GM19099 (cell line): ENCODE data around the gene LTBP3.

Experiments used
- POLR2A ChIP-seq: IDR thresholded peaks from 3 replicates; pipeline ENCODE4 v1.6.1; 2011; ENCODE audit warnings: low read depth; ENCODE audit not compliant: insufficient read length; ENCODE audit errors: extremely low read depth

Gene LTBP3

DNA sequence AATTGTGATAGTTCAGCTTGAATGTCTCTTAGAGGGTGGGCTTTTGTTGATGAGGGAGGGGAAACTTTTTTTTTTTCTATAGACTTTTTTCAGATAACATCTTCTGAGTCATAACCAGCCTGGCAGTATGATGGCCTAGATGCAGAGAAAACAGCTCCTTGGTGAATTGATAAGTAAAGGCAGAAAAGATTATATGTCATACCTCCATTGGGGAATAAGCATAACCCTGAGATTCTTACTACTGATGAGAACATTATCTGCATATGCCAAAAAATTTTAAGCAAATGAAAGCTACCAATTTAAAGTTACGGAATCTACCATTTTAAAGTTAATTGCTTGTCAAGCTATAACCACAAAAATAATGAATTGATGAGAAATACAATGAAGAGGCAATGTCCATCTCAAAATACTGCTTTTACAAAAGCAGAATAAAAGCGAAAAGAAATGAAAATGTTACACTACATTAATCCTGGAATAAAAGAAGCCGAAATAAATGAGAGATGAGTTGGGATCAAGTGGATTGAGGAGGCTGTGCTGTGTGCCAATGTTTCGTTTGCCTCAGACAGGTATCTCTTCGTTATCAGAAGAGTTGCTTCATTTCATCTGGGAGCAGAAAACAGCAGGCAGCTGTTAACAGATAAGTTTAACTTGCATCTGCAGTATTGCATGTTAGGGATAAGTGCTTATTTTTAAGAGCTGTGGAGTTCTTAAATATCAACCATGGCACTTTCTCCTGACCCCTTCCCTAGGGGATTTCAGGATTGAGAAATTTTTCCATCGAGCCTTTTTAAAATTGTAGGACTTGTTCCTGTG lies 55.4 kb downstream of the LTBP3 start:
- TF ChIP-seq POLR2A: peak; percentile 82

DNA sequence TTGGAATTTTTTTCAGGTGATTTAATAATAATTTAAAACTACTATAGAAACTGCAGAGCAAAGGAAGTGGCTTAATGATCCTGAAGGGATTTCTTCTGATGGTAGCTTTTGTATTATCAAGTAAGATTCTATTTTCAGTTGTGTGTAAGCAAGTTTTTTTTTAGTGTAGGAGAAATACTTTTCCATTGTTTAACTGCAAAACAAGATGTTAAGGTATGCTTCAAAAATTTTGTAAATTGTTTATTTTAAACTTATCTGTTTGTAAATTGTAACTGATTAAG lies 55.9 kb downstream of the LTBP3 start:
- TF ChIP-seq POLR2A: no peak

- TF ChIP-seq POLR2A: no peak
Measured at GRCh38 chr11:65501472-65502273, 56.5 kb downstream of the LTBP3 start.

GRCh38 chr11:65501186-65501471 lies 57.0 kb downstream of the LTBP3 start:
- no peak for TF ChIP-seq POLR2A

DNA sequence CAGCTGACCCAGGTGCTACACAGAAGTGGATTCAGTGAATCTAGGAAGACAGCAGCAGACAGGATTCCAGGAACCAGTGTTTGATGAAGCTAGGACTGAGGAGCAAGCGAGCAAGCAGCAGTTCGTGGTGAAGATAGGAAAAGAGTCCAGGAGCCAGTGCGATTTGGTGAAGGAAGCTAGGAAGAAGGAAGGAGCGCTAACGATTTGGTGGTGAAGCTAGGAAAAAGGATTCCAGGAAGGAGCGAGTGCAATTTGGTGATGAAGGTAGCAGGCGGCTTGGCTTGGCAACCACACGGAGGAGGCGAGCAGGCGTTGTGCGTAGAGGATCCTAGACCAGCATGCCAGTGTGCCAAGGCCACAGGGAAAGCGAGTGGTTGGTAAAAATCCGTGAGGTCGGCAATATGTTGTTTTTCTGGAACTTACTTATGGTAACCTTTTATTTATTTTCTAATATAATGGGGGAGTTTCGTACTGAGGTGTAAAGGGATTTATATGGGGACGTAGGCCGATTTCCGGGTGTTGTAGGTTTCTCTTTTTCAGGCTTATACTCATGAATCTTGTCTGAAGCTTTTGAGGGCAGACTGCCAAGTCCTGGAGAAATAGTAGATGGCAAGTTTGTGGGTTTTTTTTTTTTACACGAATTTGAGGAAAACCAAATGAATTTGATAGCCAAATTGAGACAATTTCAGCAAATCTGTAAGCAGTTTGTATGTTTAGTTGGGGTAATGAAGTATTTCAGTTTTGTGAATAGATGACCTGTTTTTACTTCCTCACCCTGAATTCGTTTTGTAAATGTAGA lies 57.6 kb downstream of the LTBP3 start:
- TF ChIP-seq POLR2A: peak; percentile 96

DNA sequence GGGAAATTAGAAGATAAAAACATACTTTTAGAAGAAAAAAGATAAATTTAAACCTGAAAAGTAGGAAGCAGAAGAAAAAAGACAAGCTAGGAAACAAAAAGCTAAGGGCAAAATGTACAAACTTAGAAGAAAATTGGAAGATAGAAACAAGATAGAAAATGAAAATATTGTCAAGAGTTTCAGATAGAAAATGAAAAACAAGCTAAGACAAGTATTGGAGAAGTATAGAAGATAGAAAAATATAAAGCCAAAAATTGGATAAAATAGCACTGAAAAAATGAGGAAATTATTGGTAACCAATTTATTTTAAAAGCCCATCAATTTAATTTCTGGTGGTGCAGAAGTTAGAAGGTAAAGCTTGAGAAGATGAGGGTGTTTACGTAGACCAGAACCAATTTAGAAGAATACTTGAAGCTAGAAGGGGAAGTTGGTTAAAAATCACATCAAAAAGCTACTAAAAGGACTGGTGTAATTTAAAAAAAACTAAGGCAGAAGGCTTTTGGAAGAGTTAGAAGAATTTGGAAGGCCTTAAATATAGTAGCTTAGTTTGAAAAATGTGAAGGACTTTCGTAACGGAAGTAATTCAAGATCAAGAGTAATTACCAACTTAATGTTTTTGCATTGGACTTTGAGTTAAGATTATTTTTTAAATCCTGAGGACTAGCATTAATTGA lies 58.3 kb downstream of the LTBP3 start:
- TF ChIP-seq POLR2A: no peak

GRCh38 chr11:65498977-65499712 lies 59.0 kb downstream of the LTBP3 start, which contains the start of gene MALAT1:
TSS of gene MALAT1 (plus strand) at chr11:65499045.
- TF ChIP-seq POLR2A: peak; percentile 100

GRCh38 chr11:65498727-65498976 lies 59.5 kb downstream of the LTBP3 start:
- no peak for TF ChIP-seq POLR2A

GRCh38 chr11:65498042-65498726 lies 60.0 kb downstream of the LTBP3 start:
- TF ChIP-seq POLR2A: no peak

GRCh38 chr11:65497141-65498041 lies 60.8 kb downstream of the LTBP3 start:
- peak; percentile 68 for TF ChIP-seq POLR2A

- TF ChIP-seq POLR2A: no peak
Measured at GRCh38 chr11:65496304-65497140, 61.6 kb downstream of the LTBP3 start.
